ENCODE results near the gene TRPV6.

TRPV6 gene

DNA sequence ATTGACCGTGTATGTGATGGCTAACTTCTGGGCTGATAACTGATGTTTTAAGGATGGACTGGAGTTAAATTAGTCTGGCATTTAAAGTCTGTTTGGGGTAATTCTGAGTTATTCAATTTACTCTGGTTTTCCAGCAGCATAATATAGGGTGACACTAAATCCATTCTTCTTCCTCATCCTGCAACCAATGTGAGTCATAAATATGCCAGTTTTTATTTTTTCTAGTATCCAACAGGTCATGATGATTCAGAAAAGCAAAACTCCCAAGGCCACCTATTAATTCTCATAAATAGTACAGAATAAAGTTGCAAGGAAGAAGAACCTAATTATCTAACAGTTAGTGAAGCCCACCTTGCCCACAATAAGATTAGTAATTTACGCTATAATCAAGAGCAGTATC lies 38.2 kb downstream of the TRPV6 start:
- DNase-seq: no peak

DNA sequence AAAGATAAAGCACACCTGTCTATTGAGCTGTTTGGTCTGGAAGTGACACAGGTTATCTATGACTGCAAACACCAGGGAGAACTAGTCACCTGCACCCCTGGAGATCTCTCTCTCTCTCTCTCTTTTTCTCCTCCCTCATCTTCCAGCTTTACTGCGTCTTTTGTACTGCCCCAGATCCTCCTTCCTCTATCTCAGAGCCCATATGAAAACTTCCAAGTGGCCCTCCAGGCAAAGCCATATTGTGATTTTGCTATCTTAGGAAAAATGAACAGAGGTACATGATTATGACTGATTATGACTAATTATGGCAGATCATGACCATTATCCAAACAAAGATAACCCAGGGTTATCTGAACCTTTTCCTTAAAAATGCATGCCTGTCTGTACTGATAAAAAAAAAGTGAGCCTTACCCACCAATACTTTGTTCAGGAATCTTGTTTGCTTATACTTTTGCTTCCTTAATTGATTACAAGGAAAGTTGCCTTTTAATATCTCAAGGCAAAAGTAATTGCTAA lies 43.2 kb downstream of the TRPV6 start:
- DNase-seq: no peak

DNA sequence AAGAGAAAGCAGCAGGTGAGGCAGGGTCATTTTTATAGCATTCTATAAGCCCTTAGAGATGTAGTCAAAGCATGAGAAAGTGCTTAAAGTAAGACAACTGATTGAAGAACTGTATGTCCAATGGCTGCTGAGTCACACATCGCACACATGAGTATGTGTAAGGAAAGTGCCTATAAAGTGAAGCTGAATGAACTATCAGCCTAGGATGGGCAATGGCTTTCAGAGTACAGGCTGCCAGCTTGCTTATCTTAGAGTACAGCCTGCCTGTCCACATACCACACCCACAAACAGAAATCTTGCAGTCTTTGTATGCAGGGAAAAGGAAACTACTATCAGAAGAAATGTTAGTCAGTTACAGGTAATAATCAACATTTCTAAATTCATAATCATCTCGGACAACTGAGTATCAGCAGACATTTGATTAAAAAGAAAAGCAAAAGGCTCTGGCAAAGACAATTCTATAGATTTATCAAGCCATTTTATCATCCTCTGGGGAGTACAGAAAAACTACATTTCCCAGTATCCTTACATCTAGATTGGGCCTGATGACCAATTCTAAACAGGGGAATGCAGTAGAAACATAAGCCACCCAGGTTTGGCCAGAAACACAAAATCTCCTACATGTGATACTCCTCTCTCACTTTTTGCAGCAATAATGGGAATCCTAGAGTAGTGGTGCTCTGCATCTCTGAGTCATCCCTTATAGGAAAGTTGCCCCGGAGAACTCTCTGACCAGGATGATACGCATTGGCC lies 46.9 kb downstream of the TRPV6 start:
- no peak for DNase-seq

DNA sequence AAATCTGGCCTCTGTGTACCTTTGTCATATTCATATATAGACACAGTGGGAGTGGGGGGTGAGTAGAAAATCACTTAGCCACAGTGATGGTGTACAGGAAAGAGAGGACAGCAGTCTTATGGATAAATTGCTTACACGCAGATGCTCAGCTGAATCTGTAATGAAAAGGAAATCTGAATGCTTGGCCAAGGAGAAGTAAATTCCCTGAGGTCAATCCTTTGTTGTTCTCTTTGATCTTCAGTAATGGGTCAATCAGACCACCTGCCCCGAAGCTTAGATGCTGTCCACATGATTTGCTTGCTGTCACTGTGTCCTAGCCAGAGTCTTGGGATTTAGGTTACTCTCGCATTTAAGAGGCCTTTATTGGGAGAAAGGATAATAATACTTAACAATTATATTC lies 49.1 kb downstream of the TRPV6 start:
- DNase-seq: no peak

DNA sequence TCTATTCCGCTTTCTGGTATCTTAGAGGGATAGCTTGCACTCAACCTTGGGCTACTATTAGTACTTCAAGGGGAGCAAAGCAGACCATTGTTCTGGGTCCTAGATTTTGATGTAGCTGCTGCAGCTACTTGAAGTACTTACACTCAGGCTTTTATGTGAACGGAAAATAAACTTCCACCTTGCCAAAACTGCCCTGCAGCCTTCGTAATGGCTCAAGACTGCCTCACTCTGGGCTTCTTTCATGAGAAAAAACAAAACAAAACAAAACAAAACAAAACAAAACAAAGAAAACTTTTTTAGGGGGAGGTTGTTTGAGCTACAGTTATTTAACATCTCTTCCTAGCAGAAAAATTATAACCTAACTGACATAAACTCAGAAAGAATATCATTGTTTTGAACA lies 50.1 kb downstream of the TRPV6 start:
- DNase-seq: no peak

DNA sequence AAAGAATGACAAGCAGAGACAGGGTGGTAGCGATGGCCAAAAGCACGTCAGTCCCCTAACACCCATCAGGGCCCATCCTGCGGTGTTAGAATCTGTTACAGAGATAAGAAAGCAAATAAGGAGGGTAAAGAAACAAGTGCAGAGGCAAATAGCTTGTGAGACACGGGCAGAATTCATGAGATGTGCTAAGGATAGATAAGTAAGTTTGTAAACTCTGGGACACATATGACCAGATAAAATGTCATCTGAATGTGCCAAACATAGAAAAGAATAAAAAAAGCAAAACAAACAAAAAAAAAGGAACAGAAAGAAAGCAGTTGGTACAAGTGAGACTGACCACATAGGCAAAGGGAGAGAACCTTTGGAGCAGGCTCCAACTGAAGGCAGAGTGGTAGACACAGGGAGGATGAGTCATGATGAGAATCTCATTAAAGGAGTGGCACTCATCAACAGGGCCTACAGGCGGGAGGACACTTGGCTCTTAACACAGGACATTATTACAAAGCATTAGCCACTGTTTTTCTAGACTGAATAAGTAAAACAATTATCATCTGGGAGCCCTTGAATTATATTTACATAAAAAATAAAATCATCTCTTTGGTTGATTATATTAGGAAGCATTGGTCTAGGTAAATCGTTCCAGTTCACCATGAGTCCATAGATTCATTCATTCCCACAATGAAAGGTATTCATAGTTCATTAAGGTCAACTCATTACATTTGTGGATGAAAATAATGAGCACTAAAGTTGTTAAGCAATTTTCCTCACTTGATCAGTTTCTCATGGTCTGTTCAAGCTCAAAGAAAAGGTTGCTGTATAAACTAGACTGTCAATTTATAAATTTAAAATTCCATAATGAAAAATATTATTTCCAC lies 52.1 kb downstream of the TRPV6 start:
- no peak for DNase-seq

DNA sequence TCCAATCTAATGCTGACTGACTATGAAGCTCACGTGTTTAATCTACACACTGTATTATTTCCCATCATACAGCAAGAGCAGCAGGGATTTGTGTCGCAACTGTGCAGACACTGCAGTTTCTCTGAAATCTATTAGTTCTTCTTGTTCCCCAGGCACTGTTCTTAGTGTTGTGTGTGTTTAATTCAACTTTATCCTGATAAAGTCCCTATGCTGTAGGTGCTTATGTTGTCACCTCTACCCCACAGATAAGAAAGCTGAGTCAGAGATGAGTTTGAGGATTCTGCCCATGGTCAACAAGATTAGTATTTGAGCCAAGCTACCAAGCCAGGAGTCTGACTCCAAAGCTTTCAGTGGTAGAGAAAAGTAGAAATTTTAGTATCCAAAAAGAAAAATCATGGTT lies 53.1 kb downstream of the TRPV6 start:
- no peak for DNase-seq

DNA sequence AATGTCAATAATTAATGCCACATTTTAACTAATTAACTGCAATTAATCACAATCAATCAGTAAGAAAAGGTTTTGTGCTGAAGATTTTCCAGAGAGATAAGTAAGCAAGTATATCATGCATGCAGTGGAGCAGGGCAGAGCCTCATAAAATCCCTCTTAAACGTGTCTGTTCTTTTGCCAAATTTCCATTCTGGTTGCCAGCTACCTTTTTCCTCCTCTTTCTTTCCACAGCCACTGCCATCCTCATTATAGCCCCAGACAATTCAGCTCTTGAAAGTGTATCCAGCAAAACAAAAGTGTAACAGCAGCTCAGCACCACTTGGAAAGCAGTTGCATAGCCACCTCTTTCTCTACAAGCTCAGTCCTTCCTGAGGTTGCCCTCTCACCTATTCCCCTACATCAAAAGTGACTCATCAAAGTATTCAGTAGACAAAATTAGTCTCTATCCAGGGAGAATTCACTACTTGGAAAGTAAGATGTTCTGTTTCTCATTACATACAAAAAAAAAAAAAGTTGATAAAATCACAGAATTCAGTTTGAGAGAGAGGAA lies 57.5 kb downstream of the TRPV6 start:
- no peak for DNase-seq

DNA sequence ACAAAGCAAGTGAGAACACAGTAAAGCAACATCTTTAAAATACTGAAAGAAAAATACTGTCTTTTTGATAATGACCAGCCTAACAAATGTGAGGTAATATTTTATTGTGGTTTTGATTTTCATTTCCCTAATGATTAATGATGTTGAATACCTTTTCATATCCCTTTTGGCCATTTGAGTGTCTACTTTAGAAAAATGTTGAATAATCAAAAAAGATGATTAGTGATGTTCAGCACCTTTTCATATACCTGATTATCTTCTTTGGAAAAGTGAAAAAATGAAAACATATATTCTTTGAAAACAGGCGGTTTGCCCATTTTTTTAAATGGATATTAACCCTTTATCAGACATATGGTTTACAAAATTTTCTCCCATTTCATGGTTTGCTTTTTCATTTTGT lies 62.8 kb downstream of the TRPV6 start:
- DNase-seq: no peak

All from NCI-H1694 (cell line).